ENCODE measurements around the gene SERINC3.
A peak's percentile ranks its signal among the peaks of the same experiment; 100 is the strongest.

The SERINC3 gene

GRCh38 chr20:44461803-44462174 lies 60.1 kb downstream of the SERINC3 start:
- Mint-ChIP-seq H3K4me1 (ENCODE audit: low read depth) (no peaks in the 10 kb centered on the region), H3K27me3 (peaks cover 5% of the 10 kb centered on the region), H3K9me3 (no peaks in the 10 kb centered on the region), H3K4me3 (no peak overlapping the region), H3K36me3 (ENCODE audit: low read depth) (no peaks in the 10 kb centered on the region), H3K27ac (no peak overlapping the region)
- intact Hi-C loops (cut with micrococcal nuclease) = loop anchor here (1.0 kb wide), 1 partner anchor 73 kb away; no protein-coding TSS in a partner anchor

GRCh38 chr20:44461142-44461802 lies 60.6 kb downstream of the SERINC3 start:
- Mint-ChIP-seq H3K27ac (no peak overlapping the region), H3K9me3 (no peaks in the 10 kb centered on the region), H3K4me3 (no peak overlapping the region), H3K27me3 (peaks cover 5% of the 10 kb centered on the region), H3K36me3 (ENCODE audit: low read depth) (no peaks in the 10 kb centered on the region), H3K4me1 (ENCODE audit: low read depth) (no peaks in the 10 kb centered on the region)
- intact Hi-C loops (cut with micrococcal nuclease) = loop anchor here (1.0 kb wide), 1 partner anchor 73 kb away; no protein-coding TSS in a partner anchor

GRCh38 chr20:44460795-44461141 lies 61.1 kb downstream of the SERINC3 start:
- peaks cover 3% of the 10 kb centered on the region for H3K27me3 Mint-ChIP-seq
- H3K9me3 Mint-ChIP-seq = no peaks in the 10 kb centered on the region
- H3K4me1 Mint-ChIP-seq (ENCODE audit: low read depth) = peaks cover 3% of the 10 kb centered on the region
- no peak overlapping the region for H3K27ac Mint-ChIP-seq
- no peak overlapping the region for H3K4me3 Mint-ChIP-seq
- no peaks in the 10 kb centered on the region for H3K36me3 Mint-ChIP-seq (ENCODE audit: low read depth)
- intact Hi-C loops (cut with micrococcal nuclease) = loop anchor here (1.0 kb wide), 1 partner anchor 72 kb away; no protein-coding TSS in a partner anchor

DNA sequence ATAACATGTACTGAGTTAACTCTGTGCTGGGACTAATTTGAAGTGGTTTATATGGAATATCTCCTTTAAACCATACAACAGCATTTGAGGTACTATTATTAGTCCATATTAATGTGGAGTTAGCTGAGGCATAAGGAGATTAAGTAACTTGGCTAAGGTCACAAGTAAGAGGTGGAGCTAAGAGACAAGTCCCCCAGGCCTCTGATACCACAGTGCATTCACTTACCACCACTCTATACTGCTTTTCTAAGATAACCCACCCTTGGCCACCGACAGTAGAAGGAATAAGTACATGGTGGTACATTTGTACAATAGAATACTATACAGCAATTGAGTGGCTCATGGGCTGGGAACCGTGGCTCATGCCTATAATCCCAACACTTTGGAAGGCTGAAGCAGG lies 62.6 kb downstream of the SERINC3 start:
- no peak overlapping the region for H3K27ac Mint-ChIP-seq
- no peak overlapping the region for H3K4me3 Mint-ChIP-seq
- H3K4me1 Mint-ChIP-seq (ENCODE audit: low read depth) = peaks cover 12% of the 10 kb centered on the region
- H3K27me3 Mint-ChIP-seq = peaks cover 3% of the 10 kb centered on the region
- no peaks in the 10 kb centered on the region for H3K36me3 Mint-ChIP-seq (ENCODE audit: low read depth)
- H3K9me3 Mint-ChIP-seq = no peaks in the 10 kb centered on the region
- intact Hi-C loops (cut with micrococcal nuclease) = no loop called here

- H3K9me3 Mint-ChIP-seq = no peaks in the 10 kb centered on the region
- no peaks in the 10 kb centered on the region for H3K36me3 Mint-ChIP-seq (ENCODE audit: low read depth)
- no peaks in the 10 kb centered on the region for H3K27me3 Mint-ChIP-seq
- no peak overlapping the region for H3K4me3 Mint-ChIP-seq
- H3K27ac Mint-ChIP-seq = no peak overlapping the region
- intact Hi-C loops (cut with micrococcal nuclease) = no loop called here
- H3K4me1 Mint-ChIP-seq (ENCODE audit: low read depth) = peaks cover 12% of the 10 kb centered on the region
Measured at GRCh38 chr20:44457016-44457415, 64.9 kb downstream of the SERINC3 start.

DNA sequence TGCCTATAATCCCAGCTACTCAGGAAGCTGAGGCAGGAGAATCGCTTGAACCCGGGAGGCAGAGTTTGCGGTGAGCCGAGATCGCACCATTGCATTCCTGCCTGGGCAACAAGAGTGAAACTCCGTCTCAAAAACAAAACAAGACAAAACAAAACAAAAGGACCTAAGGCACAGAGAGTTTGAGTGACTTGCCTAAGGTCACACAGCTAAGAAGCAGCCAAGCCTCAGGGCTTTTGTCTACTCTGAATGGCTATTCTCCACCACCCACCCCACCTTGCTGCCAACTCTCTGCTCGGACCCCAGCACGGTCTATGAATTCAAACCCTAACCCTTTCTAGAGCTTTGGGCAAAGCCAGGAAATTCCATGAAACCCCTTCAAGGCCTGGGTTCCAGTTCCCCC lies 65.3 kb downstream of the SERINC3 start:
- Mint-ChIP-seq H3K4me1 (ENCODE audit: low read depth) (peaks cover 12% of the 10 kb centered on the region), H3K9me3 (no peaks in the 10 kb centered on the region), H3K4me3 (no peak overlapping the region), H3K36me3 (ENCODE audit: low read depth) (no peaks in the 10 kb centered on the region), H3K27me3 (no peaks in the 10 kb centered on the region), H3K27ac (no peak overlapping the region)
- intact Hi-C loops (cut with micrococcal nuclease) = no loop called here

DNA sequence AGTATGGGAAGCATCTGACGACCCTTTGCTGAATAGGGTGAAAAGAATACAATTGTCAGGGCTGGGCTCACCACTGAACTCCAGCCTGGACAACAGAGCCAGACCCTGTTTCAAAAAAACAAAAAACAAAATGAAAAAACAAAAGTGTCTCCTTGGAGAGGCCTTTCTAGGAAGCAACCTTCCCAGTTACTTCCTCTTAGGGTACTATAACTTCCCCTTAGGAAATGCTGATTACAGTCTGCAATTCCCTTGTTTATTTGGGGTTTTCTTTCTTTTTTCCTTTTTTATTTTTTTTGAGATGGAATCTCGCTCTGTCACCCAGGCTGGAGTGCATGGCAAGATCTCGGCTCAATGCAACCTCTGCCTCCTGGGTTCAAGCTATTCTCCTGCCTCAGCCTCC lies 66.7 kb downstream of the SERINC3 start:
- Mint-ChIP-seq H3K4me3 (peak overlapping the region; percentile 13), H3K9me3 (no peaks in the 10 kb centered on the region), H3K4me1 (ENCODE audit: low read depth) (peaks cover 12% of the 10 kb centered on the region), H3K27ac (peak overlapping the region; percentile 64), H3K36me3 (ENCODE audit: low read depth) (no peaks in the 10 kb centered on the region), H3K27me3 (no peaks in the 10 kb centered on the region)
- intact Hi-C loops (cut with micrococcal nuclease) = no loop called here

DNA sequence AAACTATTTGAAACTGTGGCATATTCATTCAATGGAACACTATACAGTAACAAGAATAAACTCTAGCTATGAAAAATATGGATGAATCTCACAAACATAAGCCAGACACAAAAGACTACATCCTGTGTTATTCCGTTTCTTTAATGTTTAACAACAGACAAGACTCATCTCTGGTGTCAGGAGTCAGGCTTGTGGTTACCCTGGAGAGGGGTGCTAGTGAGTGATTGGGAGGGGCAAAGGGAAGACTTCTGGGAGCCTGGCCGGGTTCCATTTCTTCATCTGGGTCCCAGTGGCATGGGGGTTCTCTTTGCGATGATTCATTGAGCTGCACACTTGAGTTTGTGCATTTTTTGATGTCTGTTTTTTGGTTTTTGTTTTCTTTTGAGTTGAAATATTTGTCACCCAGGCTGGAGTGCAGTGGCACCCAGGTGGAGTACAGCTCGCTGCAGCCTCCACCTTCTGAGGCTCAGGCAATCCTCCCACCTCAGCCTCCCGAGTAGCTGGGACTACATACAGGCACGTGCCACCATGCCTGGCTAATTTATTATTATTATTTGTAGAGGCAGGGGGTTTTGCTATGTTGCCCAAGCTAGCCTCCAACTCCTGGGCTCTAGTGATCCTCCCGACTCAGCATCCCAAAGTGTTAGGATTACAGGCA lies 67.4 kb downstream of the SERINC3 start:
- Mint-ChIP-seq H3K9me3 (no peaks in the 10 kb centered on the region), H3K36me3 (ENCODE audit: low read depth) (no peaks in the 10 kb centered on the region), H3K4me1 (ENCODE audit: low read depth) (peaks cover 12% of the 10 kb centered on the region), H3K27ac (no peak overlapping the region), H3K27me3 (no peaks in the 10 kb centered on the region), H3K4me3 (no peak overlapping the region)
- intact Hi-C loops (cut with micrococcal nuclease) = no loop called here

GRCh38 chr20:44450903-44451450 lies 70.9 kb downstream of the SERINC3 start:
- intact Hi-C loops (cut with micrococcal nuclease) = no loop called here
- H3K4me3 Mint-ChIP-seq = no peak overlapping the region
- H3K27me3 Mint-ChIP-seq = peaks cover 2% of the 10 kb centered on the region
- no peak overlapping the region for H3K27ac Mint-ChIP-seq
- H3K4me1 Mint-ChIP-seq (ENCODE audit: low read depth) = peaks cover 16% of the 10 kb centered on the region
- no peaks in the 10 kb centered on the region for H3K9me3 Mint-ChIP-seq
- H3K36me3 Mint-ChIP-seq (ENCODE audit: low read depth) = no peaks in the 10 kb centered on the region

GRCh38 chr20:44450281-44450889 lies 71.5 kb downstream of the SERINC3 start:
- intact Hi-C loops (cut with micrococcal nuclease) = no loop called here
- Mint-ChIP-seq H3K36me3 (ENCODE audit: low read depth) (no peaks in the 10 kb centered on the region), H3K9me3 (no peaks in the 10 kb centered on the region), H3K4me1 (ENCODE audit: low read depth) (peaks cover 12% of the 10 kb centered on the region), H3K27ac (no peak overlapping the region), H3K4me3 (no peak overlapping the region), H3K27me3 (peaks cover 2% of the 10 kb centered on the region)

DNA sequence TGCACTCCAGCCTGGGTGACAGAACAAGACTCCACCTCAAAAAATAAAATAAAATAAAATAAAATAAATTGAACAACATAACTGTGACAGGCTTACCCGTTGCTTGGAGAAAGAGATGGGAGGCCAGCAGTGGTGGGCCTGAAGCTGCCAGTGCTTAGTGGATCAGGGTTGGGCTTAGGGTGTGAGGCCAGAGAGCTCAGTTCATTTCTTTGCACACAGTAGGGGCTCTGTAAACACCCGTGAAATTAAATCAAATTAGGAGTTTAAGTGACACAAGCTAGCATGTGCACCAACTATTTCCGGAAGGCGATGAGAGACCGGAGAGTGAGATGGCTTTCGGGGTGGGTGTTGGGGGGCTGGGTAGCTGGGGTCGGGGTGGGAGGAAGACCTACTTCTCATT lies 72.0 kb downstream of the SERINC3 start:
- no peaks in the 10 kb centered on the region for H3K9me3 Mint-ChIP-seq
- intact Hi-C loops (cut with micrococcal nuclease) = no loop called here
- H3K27ac Mint-ChIP-seq = no peak overlapping the region
- H3K4me3 Mint-ChIP-seq = no peak overlapping the region
- peaks cover 7% of the 10 kb centered on the region for H3K4me1 Mint-ChIP-seq (ENCODE audit: low read depth)
- peaks cover 2% of the 10 kb centered on the region for H3K27me3 Mint-ChIP-seq
- no peaks in the 10 kb centered on the region for H3K36me3 Mint-ChIP-seq (ENCODE audit: low read depth)

DNA sequence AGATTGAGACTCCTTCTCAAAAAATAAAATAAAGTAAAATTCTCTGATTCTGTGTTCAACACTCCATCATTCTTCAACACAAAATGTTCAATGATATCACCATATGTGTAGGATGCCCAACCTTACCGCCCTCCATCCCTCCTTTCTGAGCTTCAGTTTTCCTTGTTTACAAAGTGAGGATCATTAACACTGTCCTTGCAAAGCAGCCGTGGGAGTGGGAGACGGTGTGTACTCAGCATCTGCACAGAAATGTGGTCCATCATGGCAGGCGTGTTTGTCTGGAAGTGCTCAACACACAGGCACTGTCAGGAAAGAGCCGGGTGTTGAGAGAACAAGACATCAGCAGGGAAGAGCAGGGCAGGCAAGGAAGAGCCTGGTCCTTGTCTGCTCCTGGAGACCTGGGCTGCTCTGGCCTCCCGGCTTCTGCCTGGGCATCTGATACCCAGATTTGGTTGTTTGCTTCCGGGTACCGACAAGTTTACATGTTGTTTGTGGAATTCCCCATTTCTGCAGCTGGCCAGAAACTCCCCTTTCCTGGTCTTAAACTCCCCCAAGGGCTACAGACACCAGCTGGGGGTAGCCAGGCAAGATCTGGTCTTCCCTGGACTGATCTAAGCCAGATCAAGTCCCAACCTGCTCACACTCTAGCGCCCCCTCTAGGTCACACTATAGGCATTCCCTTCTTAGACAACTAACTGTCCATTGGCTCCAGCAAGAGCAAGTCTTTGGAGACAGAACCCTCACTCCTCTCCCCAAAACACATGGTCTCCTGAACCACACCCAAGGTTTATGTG lies 72.9 kb downstream of the SERINC3 start:
- no peaks in the 10 kb centered on the region for H3K36me3 Mint-ChIP-seq (ENCODE audit: low read depth)
- H3K4me1 Mint-ChIP-seq (ENCODE audit: low read depth) = peaks cover 7% of the 10 kb centered on the region
- H3K4me3 Mint-ChIP-seq = no peak overlapping the region
- intact Hi-C loops (cut with micrococcal nuclease) = no loop called here
- no peak overlapping the region for H3K27ac Mint-ChIP-seq
- no peaks in the 10 kb centered on the region for H3K9me3 Mint-ChIP-seq
- H3K27me3 Mint-ChIP-seq = peaks cover 2% of the 10 kb centered on the region

DNA sequence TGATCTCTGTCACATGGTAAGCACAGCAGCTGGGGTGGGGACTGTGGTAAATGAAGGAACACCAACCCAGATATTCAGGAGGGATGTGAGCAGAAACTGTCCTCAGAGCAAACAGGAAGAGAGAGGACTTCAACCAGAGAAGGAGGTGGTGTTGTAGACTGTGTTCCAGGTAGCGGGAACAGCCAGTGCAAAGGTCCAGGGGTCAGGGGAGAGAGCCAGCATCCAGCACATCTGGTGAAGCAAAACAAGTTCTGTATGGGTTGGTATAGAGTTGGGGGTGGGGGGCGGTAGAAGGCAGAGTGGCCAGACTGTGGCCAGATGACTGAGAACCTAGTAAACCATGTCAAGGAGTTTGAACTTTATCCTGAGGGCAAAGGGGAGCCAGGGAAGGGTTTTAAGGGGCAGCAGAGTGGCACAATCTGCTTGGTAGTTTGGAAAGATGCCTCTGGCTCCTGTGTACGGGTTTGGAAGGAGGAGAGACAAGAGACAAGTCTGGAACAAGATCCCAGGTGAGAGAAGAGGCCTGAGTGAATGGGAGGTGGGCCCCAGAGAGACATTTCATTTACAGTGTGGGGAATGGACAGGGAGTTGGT lies 73.9 kb downstream of the SERINC3 start:
- no peak overlapping the region for H3K27ac Mint-ChIP-seq
- no peaks in the 10 kb centered on the region for H3K9me3 Mint-ChIP-seq
- no peak overlapping the region for H3K4me3 Mint-ChIP-seq
- intact Hi-C loops (cut with micrococcal nuclease) = no loop called here
- H3K36me3 Mint-ChIP-seq (ENCODE audit: low read depth) = no peaks in the 10 kb centered on the region
- peaks cover 8% of the 10 kb centered on the region for H3K4me1 Mint-ChIP-seq (ENCODE audit: low read depth)
- H3K27me3 Mint-ChIP-seq = peaks cover 2% of the 10 kb centered on the region

All from dendritic cell treated with granulocyte-macrophage colony-stimulating factor and Interleukin-4, amounts not matched to agents 40 ng/mL and 50 ng/mL, for 4 days (primary cell).